ENCODE measurements around the gene SUZ12. TPM values are rescaled to one million over a fixed set of nuclear protein-coding genes. Genes with fewer than 3 reads are reported as not detected.

Gene SUZ12
- total and polyA plus RNA-seq, 2 of the 4 experiments (the other 2 are of a cell fraction), result 12.2 to 12.3 TPM

GRCh38 chr17:31900877-31901276, 35.9 kb upstream of the SUZ12 start:
- no peak overlapping the region for H2BK15ac ChIP-seq (ENCODE audit: low read depth, low read length)
- dilution Hi-C loops (cut with HindIII; ENCODE audit: low sequenced_read_pairs, unreplicated experiment), result no loop called here
- DNase-seq (peak; percentile 25), ATAC-seq (ENCODE audit: low read depth) (peak; percentile 18)
- H3K18ac ChIP-seq (ENCODE audit: low read depth, low read length), result no peak overlapping the region
- peaks cover 3 to 31% of the 10 kb centered on the region in 2 experiments for H3K79me1 ChIP-seq (ENCODE audit: low read depth in 1 of 2, low read length in 2 of 2)
- peaks cover 14% of the 10 kb centered on the region for H3K36me3 ChIP-seq (ENCODE audit: control insufficient read depth, insufficient read depth, low read length)
- no peak overlapping the region for H2BK120ac ChIP-seq (ENCODE audit: low read depth, low read length)
- 0 out of 2 replicates have a peak overlapping the region, but pooled peaks have one; percentile 63 for H4K91ac ChIP-seq (ENCODE audit: insufficient read depth, low read depth, low read length)
- H4K5ac ChIP-seq (ENCODE audit: low read depth, low read length), result no peak overlapping the region
- H3K9me1 ChIP-seq (ENCODE audit: insufficient read depth, low read length), result no peaks in the 10 kb centered on the region
- H3K9me3 ChIP-seq (ENCODE audit: control insufficient read depth, insufficient read depth, low read length), result no peaks in the 10 kb centered on the region
- no peaks in the 10 kb centered on the region for H3K27me3 ChIP-seq (ENCODE audit: control insufficient read depth, insufficient read depth, low read length)
- CTCF ChIA-PET, result interaction anchor here (0.7 to 2.7 kb wide), 4 partner anchors 11 to 373 kb away, joined by 3 to 9 read pairs (median 4); no protein-coding TSS in a partner anchor
- H2AFZ ChIP-seq (replicated peaks; ENCODE audit: low read length, poor library complexity), result peak overlapping the region; percentile 93
- TF ChIP-seq NFE2L2 (IDR thresholded peaks at IDR 0.05; ENCODE audit: low read depth, low read length) (no peak), RCOR1 (IDR thresholded peaks at IDR 0.05; ENCODE audit: insufficient replicate concordance, low read length) (no peak), RAD21 (IDR thresholded peaks at IDR 0.05; ENCODE audit: low read length) (no peak), CEBPB (IDR thresholded peaks at IDR 0.05; ENCODE audit: low read depth, low read length) (peak; percentile 67), MXI1 (IDR thresholded peaks at IDR 0.05; ENCODE audit: borderline replicate concordance, low read depth, low read length) (0 out of 2 replicates have a peak, but pooled peaks have one; percentile 44), RFX5 (IDR thresholded peaks at IDR 0.05; ENCODE audit: low read depth, low read length) (no peak)
- H3K14ac ChIP-seq (replicated peaks; ENCODE audit: low read depth, low read length), result peak overlapping the region; percentile 76
- H4K8ac ChIP-seq (ENCODE audit: low read depth in 2 of 2, low read length in 2 of 2), result peak overlapping the region; percentile 43 to 85; a peak in 2 of 4 replicates
- H2AK5ac ChIP-seq (ENCODE audit: low read depth, low read length), result peak overlapping the region; percentile 23; the same call in 1 of the 2 replicates
- POLR2A ChIA-PET (ENCODE audit: unreplicated experiment), result interaction anchor here (0.6 kb wide), 1 partner anchor 549 kb away, joined by 6 read pairs; no protein-coding TSS in a partner anchor
- H3K27ac ChIP-seq (ENCODE audit: insufficient read depth, low read length), result peak overlapping the region; percentile 70
- H3K23ac ChIP-seq (ENCODE audit: low read depth, low read length), result peak overlapping the region; percentile 64
- H2BK5ac ChIP-seq (ENCODE audit: low read depth, low read length, poor library complexity, severe bottlenecking), result peak overlapping the region; percentile 58
- in situ Hi-C loops (cut with MboI; ENCODE audit: low sequenced_read_pairs), result no loop called here
- intact Hi-C loops (cut with micrococcal nuclease), result loop anchor here (1.0 to 2.0 kb wide), 2 partner anchors 42 to 464 kb away; partner anchors contain the start of gene COPRS
- H4K20me1 ChIP-seq (ENCODE audit: insufficient read depth, low read length), result peaks cover 12% of the 10 kb centered on the region; the same call in 1 of the 2 replicates
- peak overlapping the region; percentile 87 for H2AK9ac ChIP-seq (replicated peaks; ENCODE audit: low read depth, low read length, poor library complexity)
- H3K4me2 ChIP-seq (ENCODE audit: low read depth, low read length), result peak overlapping the region; percentile 91
- peak overlapping the region; percentile 86 for H3K9ac ChIP-seq (ENCODE audit: low read depth, low read length)
- H3K4me3 ChIP-seq (ENCODE audit: insufficient read depth, low read depth, low read length), result peak overlapping the region; percentile 77
- no peak overlapping the region for H2BK20ac ChIP-seq (ENCODE audit: low read depth, low read length)
- WGBS, 2 experiments (ENCODE audit: extremely low coverage in 2 of 2, insufficient read length in 1 of 2), result 5% methylated on average over 4 of the region's 5 CpGs; no CpG with 5 or more reads in 1 of the 2 experiments
- H3K56ac ChIP-seq (ENCODE audit: extremely low read depth, insufficient read depth, low read length), result peak overlapping the region; percentile 77
- TSS peak; percentile 59 for BruUV-seq (replicated peaks)
- H3K4ac ChIP-seq (ENCODE audit: low read depth, low read length), result peak overlapping the region; percentile 65
- H3K4me1 ChIP-seq (ENCODE audit: control insufficient read depth, insufficient read depth, low read length), result no peaks in the 10 kb centered on the region

Measured in IMR-90 (cell line).